HS-27A (cell line): ENCODE results near the gene PNCK.

ENCODE experiments used
- DNase-seq: peaks from one replicate; pipeline ENCODE4 v3.0.0-alpha.2; 2012; ENCODE audit warnings: low read depth, missing footprints

Gene PNCK

GRCh38 chrX:153640736-153641575 is 32.7 kb downstream of the PNCK start:
- DNase-seq: no peak

GRCh38 chrX:153640045-153640686 is 33.4 kb downstream of the PNCK start:
- no peak for DNase-seq

DNA sequence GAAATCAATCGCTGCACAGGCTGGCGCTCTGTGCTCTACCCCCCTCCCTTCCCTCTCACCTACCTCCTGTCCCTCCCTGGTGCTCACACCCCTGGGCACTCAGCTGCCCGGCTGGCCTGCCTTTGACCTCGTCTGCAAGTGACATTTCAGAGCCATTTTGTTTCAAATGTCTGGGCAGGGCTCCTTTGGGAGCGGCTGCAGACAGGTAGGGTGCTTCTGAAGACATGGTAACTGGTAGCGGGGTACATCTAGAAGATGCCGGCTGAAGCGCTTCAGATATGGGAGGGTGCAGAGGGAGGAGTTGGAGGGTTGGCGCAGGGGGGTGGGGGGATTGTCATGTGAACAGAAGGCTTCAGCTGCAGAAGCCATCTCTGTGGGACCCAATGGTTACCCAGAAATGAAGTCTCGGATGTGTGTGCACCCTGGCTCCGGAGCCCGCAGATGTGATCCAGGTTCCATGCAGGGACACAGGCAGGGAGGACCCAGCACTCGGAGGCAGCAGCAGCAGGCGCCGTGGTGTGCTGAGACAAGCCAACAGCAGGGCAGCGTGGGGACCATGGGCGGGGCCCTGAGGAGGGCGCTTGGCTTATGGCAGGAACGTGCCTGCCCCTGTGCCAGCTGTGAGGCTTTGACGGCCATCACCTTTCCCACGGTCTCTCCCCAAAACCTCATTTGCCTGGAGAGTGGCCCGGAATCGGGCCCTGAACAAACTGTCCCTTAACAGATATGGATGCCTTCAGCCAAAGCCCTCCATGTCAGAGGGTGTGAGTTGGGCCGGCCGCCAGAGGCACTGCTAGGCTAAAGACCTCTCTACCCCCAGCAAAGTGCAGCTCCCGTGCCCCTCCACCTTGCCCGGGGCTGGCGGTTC is 34.2 kb downstream of the PNCK start:
- DNase-seq: no peak

GRCh38 chrX:153638436-153639176 is 35.0 kb downstream of the PNCK start:
- no peak for DNase-seq

GRCh38 chrX:153638041-153638371 is 35.6 kb downstream of the PNCK start:
- no peak for DNase-seq

GRCh38 chrX:153637121-153638040 is 36.2 kb downstream of the PNCK start:
- no peak for DNase-seq

- DNase-seq: no peak
These were observed 36.9 kb downstream of the PNCK start for GRCh38 chrX:153636716-153637115.

GRCh38 chrX:153635788-153636668 is 37.6 kb downstream of the PNCK start:
- no peak for DNase-seq

GRCh38 chrX:153635388-153635787 is 38.2 kb downstream of the PNCK start:
- DNase-seq: no peak

GRCh38 chrX:153634832-153635231 is 38.8 kb downstream of the PNCK start:
- DNase-seq: no peak

DNA sequence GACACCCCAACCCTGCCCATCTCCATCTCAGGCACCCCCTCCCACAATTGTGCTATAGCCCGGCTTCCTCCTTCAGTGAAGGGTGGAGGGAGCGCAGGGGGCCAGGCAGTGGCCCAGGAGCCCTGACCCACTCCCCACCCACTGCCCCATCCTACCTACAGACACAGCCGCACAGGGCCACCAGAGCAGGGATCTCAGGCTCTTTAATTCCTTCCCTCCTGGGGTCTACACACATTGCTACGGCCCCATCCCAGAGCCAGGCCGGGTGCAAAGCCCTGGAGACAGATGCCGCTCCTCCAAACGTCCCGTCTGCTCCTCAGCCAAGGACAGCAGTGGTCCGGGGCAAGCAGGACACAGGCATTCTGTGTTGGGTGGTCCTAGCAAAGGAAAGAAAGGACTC is 39.4 kb downstream of the PNCK start:
- no peak for DNase-seq

GRCh38 chrX:153633607-153634180 is 39.9 kb downstream of the PNCK start:
- no peak for DNase-seq

DNA sequence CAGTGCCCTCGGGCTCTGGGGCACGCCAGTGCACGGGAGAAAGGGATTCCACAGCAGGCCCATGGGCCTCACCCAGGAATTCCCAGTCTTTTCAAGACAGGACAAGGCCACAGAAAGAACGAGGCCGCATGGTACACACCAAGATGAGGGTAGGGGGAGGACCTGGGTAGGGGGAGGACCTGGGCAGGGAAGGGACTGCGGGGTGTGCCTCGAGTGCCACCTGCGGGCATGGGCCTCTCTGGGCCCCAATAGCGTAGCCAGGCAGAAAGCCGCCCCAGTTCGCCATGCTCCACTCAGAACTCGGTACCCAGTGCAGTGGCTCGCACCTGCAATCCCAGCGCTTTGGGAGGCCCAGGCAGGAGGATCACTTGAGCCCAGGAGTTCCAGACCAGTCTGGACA is 40.6 kb downstream of the PNCK start:
- no peak for DNase-seq

- DNase-seq: no peak
These were observed 41.0 kb downstream of the PNCK start for GRCh38 chrX:153632595-153632946.

DNA sequence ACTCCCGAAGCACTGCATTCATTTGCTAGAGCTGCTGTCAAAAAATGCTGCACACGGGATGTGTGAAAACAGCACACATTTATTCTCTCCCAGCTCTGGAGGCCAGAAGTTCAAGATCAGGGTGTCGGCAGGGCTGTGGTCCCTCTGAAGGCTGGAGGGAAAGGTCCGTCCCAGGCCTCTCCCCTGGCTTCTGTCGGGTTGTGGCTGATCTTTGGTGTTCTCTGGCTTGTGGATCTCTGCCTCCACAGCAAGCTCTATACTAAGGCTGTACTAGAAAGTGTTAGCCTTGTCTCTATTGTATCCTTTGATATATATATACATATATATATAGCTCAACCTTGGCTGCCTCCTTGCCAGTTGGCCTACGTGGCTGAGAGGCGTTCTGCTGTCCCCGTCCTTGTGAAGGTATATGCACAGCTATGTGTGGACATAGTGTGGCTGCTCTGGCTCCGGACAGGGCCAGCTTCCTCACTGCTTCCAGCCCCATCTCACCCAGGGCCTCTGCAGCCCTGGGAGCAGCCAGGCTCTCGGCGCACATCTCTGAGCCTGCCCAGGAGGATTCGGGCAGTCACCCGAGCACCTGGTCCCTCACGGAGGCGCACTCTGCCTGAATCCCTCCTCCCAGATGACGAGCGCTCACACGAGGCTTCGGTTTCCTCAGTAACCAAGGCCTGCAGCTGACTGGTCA is 41.6 kb downstream of the PNCK start:
- DNase-seq: no peak

DNA sequence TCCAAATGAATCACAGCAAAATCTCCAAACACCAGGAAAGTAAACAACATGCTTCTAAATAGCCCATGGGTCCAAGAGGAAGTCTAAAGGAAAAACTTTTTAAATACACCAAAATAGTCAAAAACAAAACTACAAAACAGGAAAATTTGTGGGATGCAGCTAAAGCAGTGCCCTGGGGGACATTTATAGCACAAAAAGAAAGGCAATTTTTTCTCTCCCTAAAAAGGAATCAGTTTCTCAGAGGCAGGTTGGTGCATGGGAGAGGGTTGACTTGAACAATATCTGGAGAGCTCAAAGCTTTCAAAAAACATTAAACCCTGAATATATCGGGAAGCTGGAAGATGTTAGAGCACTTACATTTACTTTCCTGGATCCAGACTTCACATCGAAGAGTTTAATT is 42.3 kb downstream of the PNCK start:
- DNase-seq: no peak

GRCh38 chrX:153628665-153629064 is 44.9 kb downstream of the PNCK start:
- no peak for DNase-seq

- no peak for DNase-seq
These were observed 45.5 kb downstream of the PNCK start for GRCh38 chrX:153628129-153628528.

GRCh38 chrX:153627675-153628111 is 45.9 kb downstream of the PNCK start:
- DNase-seq: no peak
